Endothelial cell (in vitro differentiated cells): ENCODE data around the gene EFCAB6. TPM values are rescaled to one million over a fixed set of nuclear protein-coding genes. Genes with fewer than 3 reads are reported as not detected.

Experiments used
- DNase-seq: peaks from one replicate; pipeline ENCODE4 v3.0.0; 2021; ENCODE audit warnings: low spot score
- H3K27ac Mint-ChIP-seq: one replicate; pipeline ENCODE4 v1.8.0; 2021; ENCODE audit warnings: mixed read lengths, inconsistent platforms; ENCODE audit not compliant: unreplicated experiment
- H3K27me3 Mint-ChIP-seq: one replicate; pipeline ENCODE4 v1.8.0; 2021; ENCODE audit warnings: mild to moderate bottlenecking, moderate library complexity, mixed read lengths, inconsistent platforms; ENCODE audit not compliant: unreplicated experiment
- H3K36me3 Mint-ChIP-seq: one replicate; pipeline ENCODE4 v1.8.0; 2021; ENCODE audit warnings: mild to moderate bottlenecking, low read depth, mixed read lengths, inconsistent platforms; ENCODE audit not compliant: unreplicated experiment
- H3K4me1 Mint-ChIP-seq: one replicate; pipeline ENCODE4 v1.8.0; 2021; ENCODE audit warnings: mild to moderate bottlenecking, mixed read lengths, inconsistent platforms; ENCODE audit not compliant: unreplicated experiment
- H3K4me3 Mint-ChIP-seq: one replicate; pipeline ENCODE4 v1.8.0; 2021; ENCODE audit warnings: mild to moderate bottlenecking, mixed read lengths, inconsistent platforms; ENCODE audit not compliant: unreplicated experiment
- H3K9me3 Mint-ChIP-seq: one replicate; pipeline ENCODE4 v1.8.0; 2021; ENCODE audit warnings: mixed read lengths, inconsistent platforms; ENCODE audit not compliant: unreplicated experiment
- CTCF ChIP-seq: fragments of 200-600 bp; sonication (generic); IDR thresholded peaks from one replicate; pipeline ENCODE4 v1.5.0; 2021; ENCODE audit warnings: antibody characterized with exemption; ENCODE audit not compliant: unreplicated experiment
- total RNA-seq: library from RNA; stranded (reverse); fragmentation: NEBNext Ultra II Directional; extraction: Animal tissue kit (Norgen Biotek cat#: 25700); gene quantifications from one replicate; pipeline ENCODE4 v1.2.1, GENCODE V29; 2021; ENCODE audit not compliant: unreplicated experiment

The EFCAB6 gene
- total RNA-seq, 1 donor from 2014 or later: 0.69 TPM

GRCh38 chr22:43533656-43534428, 278.3 kb downstream of the EFCAB6 start:
- H3K4me3 Mint-ChIP-seq: no peak overlapping the region
- H3K27ac Mint-ChIP-seq: no peak overlapping the region
- TF ChIP-seq CTCF: no peak
- no peaks in the 10 kb centered on the region for H3K9me3 Mint-ChIP-seq
- peaks cover 5% of the 10 kb centered on the region for H3K27me3 Mint-ChIP-seq
- DNase-seq: no peak
- no peaks in the 10 kb centered on the region for H3K4me1 Mint-ChIP-seq
- H3K36me3 Mint-ChIP-seq: no peaks in the 10 kb centered on the region

- no peak for TF ChIP-seq CTCF
- DNase-seq: no peak
- no peak overlapping the region for H3K4me3 Mint-ChIP-seq
- H3K4me1 Mint-ChIP-seq: no peaks in the 10 kb centered on the region
- no peak overlapping the region for H3K27ac Mint-ChIP-seq
- no peaks in the 10 kb centered on the region for H3K36me3 Mint-ChIP-seq
- H3K9me3 Mint-ChIP-seq: no peaks in the 10 kb centered on the region
- H3K27me3 Mint-ChIP-seq: peaks cover 5% of the 10 kb centered on the region
Observed at GRCh38 chr22:43533156-43533530, 279.0 kb downstream of the EFCAB6 start.

- Mint-ChIP-seq H3K36me3 (no peaks in the 10 kb centered on the region), H3K9me3 (no peaks in the 10 kb centered on the region), H3K4me3 (no peak overlapping the region), H3K27ac (no peak overlapping the region), H3K4me1 (no peaks in the 10 kb centered on the region), H3K27me3 (peaks cover 5% of the 10 kb centered on the region)
- TF ChIP-seq CTCF: no peak
- DNase-seq: no peak
Observed at GRCh38 chr22:43532301-43533155, 279.6 kb downstream of the EFCAB6 start.

- H3K27me3 Mint-ChIP-seq: peaks cover 5% of the 10 kb centered on the region
- H3K9me3 Mint-ChIP-seq: no peaks in the 10 kb centered on the region
- no peak for DNase-seq
- H3K4me3 Mint-ChIP-seq: no peak overlapping the region
- TF ChIP-seq CTCF: no peak
- no peaks in the 10 kb centered on the region for H3K4me1 Mint-ChIP-seq
- H3K36me3 Mint-ChIP-seq: no peaks in the 10 kb centered on the region
- no peak overlapping the region for H3K27ac Mint-ChIP-seq
Observed at GRCh38 chr22:43531651-43532050, 280.5 kb downstream of the EFCAB6 start.
